Measurements from ENCODE around the gene TIAL1. TPM values are rescaled to one million over a fixed set of nuclear protein-coding genes. Genes with fewer than 3 reads are reported as not detected.

Gene TIAL1
- total RNA-seq, 2 donors from 2014 or later = 68.7 to 74.3 TPM

DNA sequence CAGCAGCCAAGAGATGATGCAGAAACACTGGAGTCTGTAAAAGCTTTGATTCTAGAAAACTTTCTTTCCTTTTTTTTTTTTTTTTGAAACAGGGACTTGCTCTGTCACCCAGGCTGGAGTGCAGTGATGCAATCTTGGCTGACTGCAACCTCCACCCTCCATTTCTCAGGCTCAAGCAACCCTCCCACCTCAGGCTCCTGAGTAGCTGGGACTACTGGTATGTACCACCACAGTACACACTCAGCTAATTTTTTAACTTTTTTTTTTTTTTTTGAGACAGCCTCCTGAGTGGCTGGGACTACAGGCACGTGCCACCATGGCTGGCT, 37.4 kb upstream of the TIAL1 start:
- 44% methylated on average over 1 of the region's 1 CpG for WGBS
- no peaks in the 10 kb centered on the region for H3K27me3 ChIP-seq (replicated peaks; ENCODE audit: insufficient read depth)
- intact Hi-C loops (cut with DNase I) = no loop called here
- H3K36me3 ChIP-seq = no peaks in the 10 kb centered on the region
- H3K9me3 ChIP-seq = no peaks in the 10 kb centered on the region
- no peak for DNase-seq (ENCODE audit: low spot score)
- no peaks in the 10 kb centered on the region for H3K4me1 ChIP-seq (replicated peaks)
- H3K27ac ChIP-seq = no peak overlapping the region
- TF ChIP-seq POLR2A (IDR thresholded peaks at IDR 0.05) (no peak), POLR2AphosphoS5 (IDR thresholded peaks at IDR 0.05) (no peak)
- TF ChIP-seq, protein P1, sequence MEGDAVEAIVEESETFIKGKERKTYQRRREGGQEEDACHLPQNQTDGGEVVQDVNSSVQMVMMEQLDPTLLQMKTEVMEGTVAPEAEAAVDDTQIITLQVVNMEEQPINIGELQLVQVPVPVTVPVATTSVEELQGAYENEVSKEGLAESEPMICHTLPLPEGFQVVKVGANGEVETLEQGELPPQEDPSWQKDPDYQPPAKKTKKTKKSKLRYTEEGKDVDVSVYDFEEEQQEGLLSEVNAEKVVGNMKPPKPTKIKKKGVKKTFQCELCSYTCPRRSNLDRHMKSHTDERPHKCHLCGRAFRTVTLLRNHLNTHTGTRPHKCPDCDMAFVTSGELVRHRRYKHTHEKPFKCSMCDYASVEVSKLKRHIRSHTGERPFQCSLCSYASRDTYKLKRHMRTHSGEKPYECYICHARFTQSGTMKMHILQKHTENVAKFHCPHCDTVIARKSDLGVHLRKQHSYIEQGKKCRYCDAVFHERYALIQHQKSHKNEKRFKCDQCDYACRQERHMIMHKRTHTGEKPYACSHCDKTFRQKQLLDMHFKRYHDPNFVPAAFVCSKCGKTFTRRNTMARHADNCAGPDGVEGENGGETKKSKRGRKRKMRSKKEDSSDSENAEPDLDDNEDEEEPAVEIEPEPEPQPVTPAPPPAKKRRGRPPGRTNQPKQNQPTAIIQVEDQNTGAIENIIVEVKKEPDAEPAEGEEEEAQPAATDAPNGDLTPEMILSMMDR (IDR thresholded peaks at IDR 0.05) = no peak
- no peak overlapping the region for H3K4me3 ChIP-seq

- WGBS = 74% methylated on average over 3 of the region's 3 CpGs
- TF ChIP-seq, protein P1 (IDR thresholded peaks at IDR 0.05) = no peak
- intact Hi-C loops (cut with DNase I) = no loop called here
- no peaks in the 10 kb centered on the region for H3K9me3 ChIP-seq
- H3K4me3 ChIP-seq = no peak overlapping the region
- H3K4me1 ChIP-seq (replicated peaks) = no peaks in the 10 kb centered on the region
- H3K36me3 ChIP-seq = no peaks in the 10 kb centered on the region
- DNase-seq (ENCODE audit: low spot score) = no peak
- no peaks in the 10 kb centered on the region for H3K27me3 ChIP-seq (replicated peaks; ENCODE audit: insufficient read depth)
- H3K27ac ChIP-seq = no peak overlapping the region
Observed at GRCh38 chr10:119633538-119634218, 36.9 kb upstream of the TIAL1 start.

- no peaks in the 10 kb centered on the region for H3K9me3 ChIP-seq
- no peak overlapping the region for H3K4me3 ChIP-seq
- 93% methylated on average over 5 of the region's 5 CpGs for WGBS
- intact Hi-C loops (cut with DNase I) = no loop called here
- DNase-seq (ENCODE audit: low spot score) = no peak
- H3K27ac ChIP-seq = no peak overlapping the region
- H3K27me3 ChIP-seq (replicated peaks; ENCODE audit: insufficient read depth) = no peaks in the 10 kb centered on the region
- TF ChIP-seq POLR2A (IDR thresholded peaks at IDR 0.05) (no peak), POLR2AphosphoS5 (IDR thresholded peaks at IDR 0.05) (no peak)
- TF ChIP-seq, protein P1 (IDR thresholded peaks at IDR 0.05) = no peak
- no peaks in the 10 kb centered on the region for H3K36me3 ChIP-seq
- H3K4me1 ChIP-seq (replicated peaks) = no peaks in the 10 kb centered on the region
Observed at GRCh38 chr10:119630300-119630699, 33.5 kb upstream of the TIAL1 start.

GRCh38 chr10:119625570-119626280, 29.0 kb upstream of the TIAL1 start:
- TF ChIP-seq, protein P1 (IDR thresholded peaks at IDR 0.05) = no peak
- TF ChIP-seq POLR2AphosphoS5 (IDR thresholded peaks at IDR 0.05) (no peak), POLR2A (IDR thresholded peaks at IDR 0.05) (no peak)

GRCh38 chr10:119621078-119621384, 24.3 kb upstream of the TIAL1 start:
- Histone ChIP-seq H3K4me1 (replicated peaks) (no peaks in the 10 kb centered on the region), H3K4me3 (no peak overlapping the region), H3K9me3 (no peaks in the 10 kb centered on the region), H3K27ac (no peak overlapping the region), H3K36me3 (no peaks in the 10 kb centered on the region), H3K27me3 (replicated peaks; ENCODE audit: insufficient read depth) (no peaks in the 10 kb centered on the region)
- TF ChIP-seq POLR2A (IDR thresholded peaks at IDR 0.05) = no peak
- TF ChIP-seq POLR2AphosphoS5 (IDR thresholded peaks at IDR 0.05) = no peak
- TF ChIP-seq, protein P1 (IDR thresholded peaks at IDR 0.05) = no peak
- intact Hi-C loops (cut with DNase I) = no loop called here
- no peak for DNase-seq (ENCODE audit: low spot score)
- 82% methylated on average over 3 of the region's 3 CpGs for WGBS

More at GRCh38 chr10:119625570-119626280, 29.0 kb upstream of the TIAL1 start:
- Histone ChIP-seq H3K4me1 (replicated peaks) (no peaks in the 10 kb centered on the region), H3K9me3 (no peaks in the 10 kb centered on the region), H3K4me3 (no peak overlapping the region), H3K36me3 (no peaks in the 10 kb centered on the region), H3K27me3 (replicated peaks; ENCODE audit: insufficient read depth) (no peaks in the 10 kb centered on the region), H3K27ac (no peak overlapping the region)
- intact Hi-C loops (cut with DNase I) = no loop called here
- WGBS = 99% methylated on average over 6 of the region's 6 CpGs
- DNase-seq (ENCODE audit: low spot score) = no peak
